ENCODE results near the gene CLDN14.
A peak's percentile ranks its signal among the peaks of the same experiment; 100 is the strongest.

The CLDN14 gene

GRCh38 chr21:36429947-36430546 is 49.9 kb downstream of the CLDN14 start:
- no peak for DNase-seq

GRCh38 chr21:36428761-36429432 is 51.0 kb downstream of the CLDN14 start:
- DNase-seq, result no peak

GRCh38 chr21:36427502-36427901 is 52.4 kb downstream of the CLDN14 start:
- DNase-seq, result no peak

- no peak for DNase-seq
Measured at GRCh38 chr21:36425286-36425685, 54.6 kb downstream of the CLDN14 start.

- no peak for DNase-seq
Measured at GRCh38 chr21:36424592-36424991, 55.3 kb downstream of the CLDN14 start.

- DNase-seq, result no peak
Measured at GRCh38 chr21:36423771-36424433, 56.0 kb downstream of the CLDN14 start.

- no peak for DNase-seq
Measured at GRCh38 chr21:36422279-36423098, 57.4 kb downstream of the CLDN14 start.

GRCh38 chr21:36420571-36421339 is 59.2 kb downstream of the CLDN14 start:
- DNase-seq, result no peak

GRCh38 chr21:36419996-36420395 is 59.9 kb downstream of the CLDN14 start:
- DNase-seq, result no peak

- DNase-seq, result no peak
Measured at GRCh38 chr21:36419241-36419640, 60.7 kb downstream of the CLDN14 start.

GRCh38 chr21:36415375-36415774 is 64.5 kb downstream of the CLDN14 start:
- DNase-seq, result peak; percentile 32

GRCh38 chr21:36412916-36413315 is 67.0 kb downstream of the CLDN14 start:
- DNase-seq, result no peak

GRCh38 chr21:36411301-36411700 is 68.6 kb downstream of the CLDN14 start:
- DNase-seq, result no peak

Measured in NCI-H1417 treated with DMSO at 0.1 percent for 48 hours (cell line).